Body of pancreas (tissue), 4 donors: ENCODE results near the gene RCVRN. TPM values are rescaled to one million over a fixed set of nuclear protein-coding genes. Genes with fewer than 3 reads are reported as not detected.

Experiments used
- ATAC-seq: fragments of 150-250 bp; one replicate; pipeline ENCODE4 v1.9.1; 2016
- DNase-seq, 4 donors: peaks; one replicate each; pipeline ENCODE4 v3.0.0-alpha.2; 2019
- H3K27ac ChIP-seq, 4 donors: fragments of 200-600 bp; sonication (generic); 1 replicate in 3 of 4; 2 replicates in 1 of 4; pipeline versions ENCODE4 v1.5.1 to v1.6.1; 2016 to 2019; ENCODE audit warnings: mild to moderate bottlenecking in 1 of 4, mixed read lengths in 1 of 4, moderate library complexity in 1 of 4
- H3K27me3 ChIP-seq, 2 donors: fragments of 200-600 bp; sonication (generic); one replicate each; pipeline ENCODE4 v1.6.0; 2016; ENCODE audit warnings: mild to moderate bottlenecking in 1 of 2
- H3K36me3 ChIP-seq, 2 donors: fragments of 200-600 bp; sonication (generic); replicated peaks in 1 of 2; 2 replicates each; pipeline ENCODE4 v1.5.1; 2016; ENCODE audit warnings: low read depth in 2 of 2; ENCODE audit not compliant: insufficient read depth in 1 of 2
- H3K4me1 ChIP-seq: fragments of 200-600 bp; sonication (generic); one replicate; pipeline ENCODE4 v1.6.0; 2016
- H3K4me3 ChIP-seq, 2 donors: fragments of 200-600 bp; sonication (generic); 1 replicate in 1 of 2; 2 replicates in 1 of 2; pipeline ENCODE4 v1.5.1; 2016 to 2019
- H3K9me3 ChIP-seq, 3 donors: fragments of 200-600 bp; sonication (generic); 1 replicate in 2 of 3; 2 replicates in 1 of 3; pipeline ENCODE4 v1.5.1; 2016
- POLR2A ChIP-seq, 3 donors: fragments of 450-650 bp; IDR thresholded peaks; one replicate each; pipeline ENCODE4 v1.6.1; 2016; ENCODE audit warnings: antibody characterized with exemption in 3 of 3, mild to moderate bottlenecking in 2 of 3
- WGBS, 2 donors: methylation state at CpG; one replicate each; pipeline ENCODE4 v1.1.5; 2017; 5-methylcytosine and 5-hydroxymethylcytosine counted together
- intact Hi-C: fragments of 100-400 bp; cut with DNase I; formaldehyde crosslinking; loops from one replicate; pipeline ENCODE4 v1.15.1; 2023
- total RNA-seq, 2 donors: library from RNA; depleted of rRNA; stranded (reverse); fragments of >200 nt; gene quantifications; one replicate each; pipeline ENCODE4 v1.1.0, GENCODE V29; 2016
- TF ChIP-seq, protein P1 (sequence below), 7 experiments: fragments of 450-650 bp in 4 of 7; fragments of 200-600 bp in 3 of 7; sonication (generic) in 3 of 7; IDR thresholded peaks; one replicate each; pipeline ENCODE4 v1.5.1; 2016 to 2019; ENCODE audit warnings: antibody characterized with exemption in 7 of 7

Gene RCVRN
- total RNA-seq, 2 donors from 2014 or later = not detected

- no peaks in the 10 kb centered on the region for H3K36me3 ChIP-seq
- ATAC-seq (no peak), DNase-seq (no peak)
- no peak overlapping the region for H3K4me3 ChIP-seq
- TF ChIP-seq, protein P1, sequence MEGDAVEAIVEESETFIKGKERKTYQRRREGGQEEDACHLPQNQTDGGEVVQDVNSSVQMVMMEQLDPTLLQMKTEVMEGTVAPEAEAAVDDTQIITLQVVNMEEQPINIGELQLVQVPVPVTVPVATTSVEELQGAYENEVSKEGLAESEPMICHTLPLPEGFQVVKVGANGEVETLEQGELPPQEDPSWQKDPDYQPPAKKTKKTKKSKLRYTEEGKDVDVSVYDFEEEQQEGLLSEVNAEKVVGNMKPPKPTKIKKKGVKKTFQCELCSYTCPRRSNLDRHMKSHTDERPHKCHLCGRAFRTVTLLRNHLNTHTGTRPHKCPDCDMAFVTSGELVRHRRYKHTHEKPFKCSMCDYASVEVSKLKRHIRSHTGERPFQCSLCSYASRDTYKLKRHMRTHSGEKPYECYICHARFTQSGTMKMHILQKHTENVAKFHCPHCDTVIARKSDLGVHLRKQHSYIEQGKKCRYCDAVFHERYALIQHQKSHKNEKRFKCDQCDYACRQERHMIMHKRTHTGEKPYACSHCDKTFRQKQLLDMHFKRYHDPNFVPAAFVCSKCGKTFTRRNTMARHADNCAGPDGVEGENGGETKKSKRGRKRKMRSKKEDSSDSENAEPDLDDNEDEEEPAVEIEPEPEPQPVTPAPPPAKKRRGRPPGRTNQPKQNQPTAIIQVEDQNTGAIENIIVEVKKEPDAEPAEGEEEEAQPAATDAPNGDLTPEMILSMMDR (IDR thresholded peaks at IDR 0.05) = no peak
- TF ChIP-seq POLR2A (IDR thresholded peaks at IDR 0.05) = no peak
- no peaks in the 10 kb centered on the region for H3K4me1 ChIP-seq
- WGBS, 2 donors = 50 to 59% methylated on average over 7 of the region's 7 CpGs
- H3K27ac ChIP-seq = no peak overlapping the region
- intact Hi-C loops = no loop called here
- H3K27me3 ChIP-seq = no peaks in the 10 kb centered on the region
- H3K9me3 ChIP-seq = peaks cover 0 to 10% (median 0%) of the 10 kb centered on the region in 3 donors
These were observed 44.2 kb downstream of the RCVRN start for GRCh38 chr17:9860851-9861250.

GRCh38 chr17:9859781-9860180, 45.3 kb downstream of the RCVRN start:
- peaks cover 0 to 10% (median 0%) of the 10 kb centered on the region in 3 donors for H3K9me3 ChIP-seq
- ATAC-seq = no peak
- TF ChIP-seq POLR2A (IDR thresholded peaks at IDR 0.05) = no peak
- TF ChIP-seq, protein P1 (IDR thresholded peaks at IDR 0.05) = no peak
- no peak overlapping the region for H3K27ac ChIP-seq
- H3K27me3 ChIP-seq = no peaks in the 10 kb centered on the region
- intact Hi-C loops = no loop called here
- no peaks in the 10 kb centered on the region for H3K4me1 ChIP-seq
- H3K36me3 ChIP-seq = no peaks in the 10 kb centered on the region
- H3K4me3 ChIP-seq = no peak overlapping the region
- WGBS, 2 donors = 63 to 82% methylated on average over 5 of the region's 5 CpGs
- DNase-seq = no peak

- ATAC-seq (no peak), DNase-seq (no peak)
- no peaks in the 10 kb centered on the region for H3K36me3 ChIP-seq
- WGBS, 2 donors = 64 to 69% methylated on average over 4 of the region's 4 CpGs
- H3K9me3 ChIP-seq = peaks cover 0 to 9% (median 0%) of the 10 kb centered on the region in 3 donors
- H3K4me3 ChIP-seq = no peak overlapping the region
- no peaks in the 10 kb centered on the region for H3K4me1 ChIP-seq
- no peak for TF ChIP-seq POLR2A (IDR thresholded peaks at IDR 0.05)
- TF ChIP-seq, protein P1 (IDR thresholded peaks at IDR 0.05) = no peak
- no peak overlapping the region for H3K27ac ChIP-seq
- H3K27me3 ChIP-seq = no peaks in the 10 kb centered on the region
- intact Hi-C loops = no loop called here
These were observed 50.0 kb downstream of the RCVRN start for GRCh38 chr17:9855036-9855435.

GRCh38 chr17:9854255-9854654, 50.8 kb downstream of the RCVRN start:
- DNase-seq (no peak), ATAC-seq (no peak)
- H3K4me1 ChIP-seq = no peaks in the 10 kb centered on the region
- no peak overlapping the region for H3K4me3 ChIP-seq
- H3K36me3 ChIP-seq = no peaks in the 10 kb centered on the region
- no peak overlapping the region for H3K27ac ChIP-seq
- 61 to 66% methylated on average over 5 of the region's 5 CpGs for WGBS, 2 donors
- intact Hi-C loops = no loop called here
- H3K27me3 ChIP-seq = no peaks in the 10 kb centered on the region
- H3K9me3 ChIP-seq = peaks cover 0 to 6% (median 0%) of the 10 kb centered on the region in 3 donors
- TF ChIP-seq POLR2A (IDR thresholded peaks at IDR 0.05) = no peak
- TF ChIP-seq, protein P1 (IDR thresholded peaks at IDR 0.05) = no peak

GRCh38 chr17:9850151-9850550, 54.9 kb downstream of the RCVRN start:
- no peak for ATAC-seq
- DNase-seq = peak in 1 of 4 donors; percentile 34
- H3K27me3 ChIP-seq = no peaks in the 10 kb centered on the region
- TF ChIP-seq POLR2A (IDR thresholded peaks at IDR 0.05) = no peak
- TF ChIP-seq, protein P1 (IDR thresholded peaks at IDR 0.05) = no peak
- no peak overlapping the region for H3K4me3 ChIP-seq
- 27 to 36% methylated on average over 5 of the region's 5 CpGs for WGBS, 2 donors
- H3K9me3 ChIP-seq = no peaks in the 10 kb centered on the region
- no peaks in the 10 kb centered on the region for H3K36me3 ChIP-seq
- no peaks in the 10 kb centered on the region for H3K4me1 ChIP-seq
- intact Hi-C loops = no loop called here
- H3K27ac ChIP-seq = no peak overlapping the region
